ENCODE data around the gene KRTAP1-4.
"Not testable (repeated sequence)": the region's sequence is repeated elsewhere in the genome, so short reads cannot be mapped to it uniquely, and the experiment has no call there.

KRTAP1-4 gene

GRCh38 chr17:41029633-41030245 lies at the start of gene KRTAP1-4:
TSS of gene KRTAP1-4 (minus strand) at chr17:41030195. CDS start at chr17:41030078, 117 bp downstream.
- no peak for ATAC-seq

GRCh38 chr17:41076788-41077187 lies 46.8 kb upstream of the KRTAP1-4 start:
- no peak for ATAC-seq

GRCh38 chr17:41073676-41074075 lies 43.7 kb upstream of the KRTAP1-4 start:
- ATAC-seq: no peak

DNA sequence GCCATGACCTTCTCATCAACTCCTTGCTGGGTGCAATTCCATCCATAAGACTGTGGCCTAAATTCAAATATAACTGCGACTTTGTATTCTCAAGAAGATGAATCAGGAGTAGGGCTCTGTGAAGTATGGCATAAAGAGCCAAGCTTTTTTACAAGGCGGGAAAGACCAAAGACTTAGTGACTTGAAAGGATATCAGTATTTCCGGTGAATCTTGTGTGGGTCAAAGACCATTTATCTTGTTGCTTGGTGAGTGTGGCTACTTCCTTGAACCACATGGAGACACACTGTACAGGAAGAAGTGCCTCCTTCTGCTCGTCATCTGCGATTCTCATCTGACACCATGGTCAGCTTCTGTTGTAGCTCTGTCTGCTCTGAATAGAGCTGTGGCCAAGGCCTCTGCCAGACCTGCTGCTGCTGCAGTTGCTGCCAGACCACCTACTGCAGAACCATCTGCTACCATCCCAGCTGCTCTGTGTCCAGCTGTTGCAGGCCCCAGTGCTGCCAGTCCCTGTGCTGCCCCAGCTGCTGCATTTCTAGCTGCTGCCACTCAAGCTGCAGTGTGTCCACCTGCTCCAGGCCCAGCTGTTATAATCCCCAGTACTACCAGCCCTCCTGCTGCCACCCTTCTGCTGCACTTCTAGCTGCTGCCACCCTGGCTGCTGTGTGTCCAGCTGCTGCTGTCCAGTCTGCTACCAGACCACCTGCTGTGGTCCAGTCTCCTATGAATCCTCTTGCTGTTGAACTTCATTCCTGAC lies 41.8 kb upstream of the KRTAP1-4 start:
- ATAC-seq: no peak

DNA sequence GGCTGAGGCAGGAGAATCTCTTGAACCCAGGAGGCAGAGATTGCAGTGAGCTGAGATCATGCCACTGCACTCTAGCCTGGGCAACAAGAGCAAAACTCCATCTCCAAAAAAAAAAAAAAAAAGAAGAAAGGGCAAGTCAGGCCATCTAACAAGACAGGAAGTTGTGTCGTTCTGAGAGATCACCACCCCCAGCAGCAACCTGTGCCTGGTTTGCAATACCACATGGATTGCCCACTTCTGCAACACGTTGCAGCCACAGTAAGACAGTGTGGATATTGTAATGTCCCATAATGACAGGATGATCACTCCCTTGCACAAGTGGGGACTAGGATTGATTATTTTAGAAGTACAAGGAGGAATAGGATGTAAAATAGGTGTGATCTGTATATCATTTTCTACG lies 39.0 kb upstream of the KRTAP1-4 start:
- ATAC-seq: no peak

- no peak for ATAC-seq
Measured at GRCh38 chr17:41067281-41067680, 37.3 kb upstream of the KRTAP1-4 start.

DNA sequence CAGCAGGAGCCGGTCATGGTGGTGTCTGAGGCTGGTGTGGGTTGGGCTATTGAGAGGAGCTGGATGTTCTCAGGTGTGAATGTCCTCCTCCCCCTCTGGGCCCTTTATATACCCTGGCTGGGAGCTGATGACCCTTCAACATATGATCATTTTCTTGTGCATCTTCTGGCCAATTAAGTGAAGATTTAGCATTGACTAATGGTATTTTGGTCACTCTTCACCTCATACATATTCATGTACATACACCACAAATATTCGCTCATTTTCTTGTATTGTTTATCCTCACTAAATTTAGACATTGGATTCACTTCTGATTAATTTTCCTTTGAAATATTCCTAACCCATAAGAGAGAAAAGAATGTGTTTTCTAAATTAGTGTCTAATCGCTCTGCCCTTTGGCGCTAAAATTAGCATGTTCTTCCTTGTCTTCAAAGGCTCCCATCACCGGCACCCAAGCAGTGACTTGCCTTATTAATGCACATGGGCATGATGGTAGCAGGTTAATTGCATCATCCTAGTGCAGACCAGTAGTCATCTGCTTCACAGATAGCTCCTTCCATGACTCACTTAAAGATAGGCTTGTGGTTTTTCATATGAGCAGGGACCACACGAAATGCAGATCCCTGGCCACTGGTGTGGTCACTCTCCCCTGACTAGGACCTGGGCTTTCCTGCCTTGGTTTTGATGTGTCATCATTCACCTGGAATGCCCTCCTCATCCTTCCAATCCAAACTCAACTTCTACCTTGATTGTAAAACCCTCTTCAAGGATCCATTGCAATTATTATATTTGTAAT lies 36.0 kb upstream of the KRTAP1-4 start, which contains the start of gene KRTAP2-4:
TSS of gene KRTAP2-4 (minus strand) at position 51 of the 796 bp plus-strand sequence. CDS start at position 17, 34 bp downstream.
- ATAC-seq: no peak

GRCh38 chr17:41065016-41065689 lies 35.2 kb upstream of the KRTAP1-4 start:
- ATAC-seq: not testable (repeated sequence)

DNA sequence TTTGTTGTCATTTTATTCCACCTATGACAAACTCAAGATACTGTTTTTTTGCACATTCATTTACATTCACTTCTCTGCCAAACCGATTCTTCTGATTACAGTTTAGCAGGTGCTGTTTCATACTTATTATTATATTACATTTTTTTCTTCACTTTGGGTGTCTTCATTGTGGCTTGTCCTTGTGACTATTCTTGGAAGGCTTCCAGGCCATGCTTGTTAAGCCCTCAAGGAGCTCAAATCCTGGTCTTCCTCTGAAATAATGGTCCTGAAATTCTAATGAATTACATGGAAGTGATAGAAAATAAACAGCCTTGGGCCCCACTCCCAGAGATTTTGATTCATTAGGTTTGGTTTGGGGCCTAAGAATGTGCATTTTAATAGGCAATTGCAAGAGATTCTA lies 34.3 kb upstream of the KRTAP1-4 start:
- no peak for ATAC-seq

DNA sequence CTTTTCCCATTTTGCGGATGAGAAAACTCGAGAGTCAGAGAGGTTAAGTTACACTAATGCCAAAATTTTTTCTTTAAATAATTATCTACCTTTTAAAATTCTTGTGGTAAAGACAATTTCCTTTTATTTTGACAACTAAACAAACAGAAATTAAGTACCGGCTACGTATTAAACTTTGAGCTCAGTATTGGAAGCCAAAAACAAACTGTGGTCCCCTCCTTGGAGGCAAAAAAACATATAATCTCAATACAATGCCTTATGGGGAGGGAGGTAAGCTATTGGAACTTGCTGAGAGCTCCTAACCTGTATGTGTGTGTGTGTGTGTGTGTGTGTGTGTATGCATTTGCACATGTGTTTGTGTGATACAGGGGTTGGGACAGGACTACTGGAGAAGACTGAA lies 33.5 kb upstream of the KRTAP1-4 start:
- no peak for ATAC-seq

DNA sequence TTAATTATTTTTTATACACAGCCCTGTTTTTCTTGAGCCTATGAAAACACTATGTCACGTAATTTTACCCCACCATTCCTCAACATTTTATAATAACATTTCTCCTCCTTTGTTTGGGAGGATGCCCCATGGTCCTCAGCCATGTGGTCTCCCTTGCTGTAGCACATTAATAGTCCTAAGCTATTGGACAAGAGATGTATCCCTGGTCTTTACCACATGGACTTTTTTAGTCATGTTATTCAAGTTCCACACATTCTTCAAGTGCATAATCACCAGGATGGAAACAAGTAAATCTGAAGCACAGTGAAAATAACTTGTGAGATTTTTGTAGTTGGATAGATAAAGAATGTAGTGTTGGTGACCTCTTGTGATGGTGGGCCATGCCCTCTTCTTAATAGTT lies 32.0 kb upstream of the KRTAP1-4 start:
- ATAC-seq: no peak

DNA sequence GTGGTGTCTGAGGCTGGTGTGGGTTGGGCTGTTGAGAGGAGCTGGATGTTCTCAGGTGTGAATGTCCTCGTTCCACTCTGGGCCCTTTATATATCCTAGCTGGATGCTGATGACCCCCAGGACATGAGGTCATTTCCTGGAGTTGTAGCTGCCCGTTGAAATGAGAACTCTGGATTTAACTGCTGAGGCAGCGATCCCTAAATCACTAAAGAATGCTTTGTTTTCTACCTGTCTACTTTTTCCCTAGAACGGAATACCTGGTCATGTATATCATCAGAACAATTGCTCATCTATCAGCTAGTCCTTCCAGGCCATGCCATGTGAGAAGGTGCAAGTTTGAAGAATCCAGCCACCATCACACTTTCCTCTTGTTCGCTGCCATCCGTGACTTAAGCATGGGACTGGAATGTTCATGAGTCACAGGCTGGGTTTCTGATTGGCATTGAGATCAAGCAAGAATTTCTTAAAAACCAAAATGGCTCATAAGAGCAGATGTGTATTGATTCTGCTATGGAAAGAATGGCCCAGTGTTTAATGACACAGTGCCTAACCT lies 30.1 kb upstream of the KRTAP1-4 start, which contains the start of gene KRTAP2-3:
TSS of gene KRTAP2-3 (minus strand) at position 63 of the 553 bp plus-strand sequence. CDS start 64 bp downstream, outside the sequence.
- ATAC-seq: no peak

DNA sequence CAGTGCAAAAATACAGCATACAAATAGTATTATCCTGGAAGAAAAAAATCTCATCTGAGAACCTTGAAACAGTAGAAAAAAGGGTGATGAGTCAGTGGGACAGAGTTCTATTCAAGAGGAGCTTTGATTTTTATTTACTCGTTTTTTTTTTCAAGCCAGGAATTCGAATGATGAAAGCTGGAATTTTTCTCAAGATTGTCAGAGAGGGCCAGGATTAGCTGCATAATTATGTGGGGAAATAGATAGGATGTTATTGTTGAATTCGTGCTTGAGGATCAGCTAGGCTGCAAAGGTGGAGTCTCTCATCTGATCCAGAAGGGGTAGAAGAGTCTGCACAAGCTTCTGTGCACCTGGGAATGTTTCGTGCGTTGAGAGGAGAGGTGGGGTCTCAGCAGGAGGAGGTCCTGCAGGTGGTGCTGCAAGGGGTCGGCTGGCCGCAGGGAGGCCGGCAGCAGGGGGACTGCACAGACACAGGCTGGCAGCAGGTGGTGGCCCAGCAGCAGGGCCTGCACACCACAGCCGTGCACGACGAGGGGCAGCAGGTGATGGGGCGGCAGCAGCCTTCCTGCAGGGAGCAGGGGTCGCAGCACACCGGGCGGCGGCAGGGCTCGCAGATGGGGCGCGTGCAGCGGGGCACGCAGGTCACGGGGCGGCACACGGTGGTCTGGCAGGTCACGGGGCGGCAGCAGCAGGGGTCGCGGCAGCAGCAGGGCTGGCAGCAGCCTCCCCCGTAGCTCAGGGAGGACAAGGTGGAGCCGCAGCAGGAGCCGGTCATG lies 29.5 kb upstream of the KRTAP1-4 start:
- ATAC-seq: not testable (repeated sequence)

GRCh38 chr17:41058741-41059140 lies 28.7 kb upstream of the KRTAP1-4 start:
- no peak for ATAC-seq

GRCh38 chr17:41057547-41057946 lies 27.6 kb upstream of the KRTAP1-4 start:
- ATAC-seq: no peak

GRCh38 chr17:41055130-41055529 lies 25.1 kb upstream of the KRTAP1-4 start, which contains the start of gene KRTAP2-2:
TSS of gene KRTAP2-2 (minus strand) at chr17:41055230. CDS start at chr17:41055211, 19 bp downstream.
- not testable (repeated sequence) for ATAC-seq

GRCh38 chr17:41054556-41054955 lies 24.6 kb upstream of the KRTAP1-4 start:
- not testable (repeated sequence) for ATAC-seq

DNA sequence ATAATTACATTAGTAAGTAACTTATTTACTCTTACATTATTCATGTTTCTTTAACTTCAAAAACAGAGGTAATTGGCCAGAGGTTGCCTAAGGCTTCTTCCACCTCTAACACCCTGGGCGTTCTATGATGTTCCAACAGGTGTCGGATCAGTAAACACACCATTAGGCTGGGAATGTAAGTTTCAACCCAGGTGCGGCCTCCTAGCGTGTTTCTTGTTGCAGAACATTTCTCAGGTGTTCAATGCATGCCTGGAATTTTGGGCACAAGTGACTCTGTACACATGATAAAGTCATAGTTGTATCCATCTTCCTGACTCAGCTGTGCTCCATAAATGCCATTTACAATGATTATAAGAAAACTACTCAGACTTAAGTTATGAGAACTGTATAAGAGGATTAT lies 24.0 kb upstream of the KRTAP1-4 start:
- ATAC-seq: no peak

DNA sequence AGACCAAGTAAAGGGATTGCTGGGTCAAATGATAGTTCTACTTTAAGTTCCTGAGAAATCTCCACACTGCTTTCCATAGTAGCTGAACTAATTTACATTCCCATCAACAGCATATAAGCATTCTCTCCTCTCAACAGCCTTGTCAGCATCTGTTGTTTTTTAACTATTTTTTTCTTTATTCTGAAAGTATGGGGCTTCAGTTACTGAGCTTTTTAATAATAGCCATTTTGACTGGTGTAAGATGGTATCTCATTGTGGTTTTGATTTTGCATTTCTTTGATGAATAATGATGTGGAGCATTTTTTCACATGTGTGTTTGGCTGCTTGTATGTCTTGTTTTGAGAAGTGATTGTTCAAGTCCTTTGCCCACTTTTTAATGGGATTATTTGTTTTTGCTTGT lies 22.6 kb upstream of the KRTAP1-4 start:
- no peak for ATAC-seq

GRCh38 chr17:41049110-41049509 lies 19.1 kb upstream of the KRTAP1-4 start:
- ATAC-seq: no peak

GRCh38 chr17:41048441-41048840 lies 18.4 kb upstream of the KRTAP1-4 start:
- no peak for ATAC-seq
